Measurements from ENCODE around the gene SYVN1. TPM values are rescaled to one million over a fixed set of nuclear protein-coding genes. Genes with fewer than 3 reads are reported as not detected.

SYVN1 gene
- total RNA-seq, 2 experiments from 2014 or later: 20.6 to 26.8 TPM

DNA sequence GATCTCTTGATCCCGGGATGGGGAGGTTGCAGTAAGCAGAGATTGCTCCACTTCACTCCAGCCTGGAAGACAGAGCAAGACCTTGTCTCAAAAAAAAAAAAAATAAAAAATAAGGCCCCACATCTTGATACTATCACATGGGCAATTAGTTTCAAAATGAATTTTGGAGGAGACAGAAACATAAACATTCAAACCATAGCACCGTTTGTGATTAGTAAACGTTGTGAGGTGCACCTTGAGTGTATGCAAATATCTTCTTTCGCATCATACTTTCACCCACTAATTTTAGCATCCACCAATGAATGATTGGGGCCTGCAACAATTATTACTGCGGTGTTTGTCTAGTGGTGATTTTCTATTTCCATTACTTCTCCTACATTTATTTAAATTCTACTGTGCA is 24.7 kb upstream of the SYVN1 start:
- no peak for ATAC-seq
- TF ChIP-seq CTCF (IDR thresholded peaks at IDR 0.05): no peak
- no peaks in the 10 kb centered on the region for H3K4me1 Mint-ChIP-seq (ENCODE audit: low read depth)
- H3K9me3 Mint-ChIP-seq: no peaks in the 10 kb centered on the region
- CTCF ChIA-PET: interaction anchor here (1.3 kb wide), 1 partner anchor 66 kb away, joined by 3 read pairs; no protein-coding TSS in a partner anchor
- H3K4me3 Mint-ChIP-seq: no peak overlapping the region
- POLR2A ChIA-PET: no interaction called here
- H3K27me3 Mint-ChIP-seq: no peaks in the 10 kb centered on the region
- intact Hi-C loops (cut with micrococcal nuclease): no loop called here
- DNase-seq: no peak
- no peak overlapping the region for H3K27ac Mint-ChIP-seq
- H3K36me3 Mint-ChIP-seq (ENCODE audit: low read depth): no peaks in the 10 kb centered on the region

- DNase-seq (no peak), ATAC-seq (no peak)
- POLR2A ChIA-PET: interaction anchor here (1.2 kb wide), 1 partner anchor 22 kb away, joined by 3 read pairs; no protein-coding TSS in a partner anchor
- Mint-ChIP-seq H3K27ac (no peak overlapping the region), H3K9me3 (no peaks in the 10 kb centered on the region), H3K4me1 (ENCODE audit: low read depth) (no peaks in the 10 kb centered on the region), H3K4me3 (no peak overlapping the region), H3K36me3 (ENCODE audit: low read depth) (no peaks in the 10 kb centered on the region), H3K27me3 (no peaks in the 10 kb centered on the region)
- CTCF ChIA-PET: no interaction called here
- TF ChIP-seq CTCF (IDR thresholded peaks at IDR 0.05): no peak
- intact Hi-C loops (cut with micrococcal nuclease): no loop called here
These were observed 23.0 kb upstream of the SYVN1 start for GRCh38 chr11:65157336-65157735.

DNA sequence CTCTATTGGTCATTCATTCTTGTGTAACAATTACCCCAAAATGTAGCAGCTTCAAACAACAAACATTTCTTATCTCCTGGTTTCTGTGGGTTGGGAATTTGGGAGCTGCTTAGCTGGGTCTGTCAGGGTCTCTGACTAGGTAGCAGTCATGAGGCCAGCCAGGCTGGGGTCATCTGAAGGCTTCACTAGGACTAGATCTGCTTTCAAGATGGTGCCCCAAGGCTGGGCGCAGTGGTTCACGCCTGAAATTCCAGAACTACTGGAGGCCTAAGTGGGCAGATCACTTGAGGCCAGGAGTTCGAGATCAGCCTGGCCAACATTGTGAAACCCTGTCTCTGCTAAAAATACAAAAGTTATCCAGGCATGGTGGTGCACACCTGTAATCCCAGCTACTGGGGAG is 22.6 kb upstream of the SYVN1 start:
- Mint-ChIP-seq H3K27me3 (no peaks in the 10 kb centered on the region), H3K36me3 (ENCODE audit: low read depth) (no peaks in the 10 kb centered on the region), H3K4me1 (ENCODE audit: low read depth) (no peaks in the 10 kb centered on the region), H3K4me3 (no peak overlapping the region), H3K9me3 (no peaks in the 10 kb centered on the region), H3K27ac (no peak overlapping the region)
- no peak for TF ChIP-seq CTCF (IDR thresholded peaks at IDR 0.05)
- intact Hi-C loops (cut with micrococcal nuclease): no loop called here
- ChIA-PET CTCF (no interaction called here), POLR2A (interaction anchor here (1.2 kb wide), 1 partner anchor 21 kb away, joined by 3 read pairs; no protein-coding TSS in a partner anchor)
- ATAC-seq: no peak
- DNase-seq: no peak

DNA sequence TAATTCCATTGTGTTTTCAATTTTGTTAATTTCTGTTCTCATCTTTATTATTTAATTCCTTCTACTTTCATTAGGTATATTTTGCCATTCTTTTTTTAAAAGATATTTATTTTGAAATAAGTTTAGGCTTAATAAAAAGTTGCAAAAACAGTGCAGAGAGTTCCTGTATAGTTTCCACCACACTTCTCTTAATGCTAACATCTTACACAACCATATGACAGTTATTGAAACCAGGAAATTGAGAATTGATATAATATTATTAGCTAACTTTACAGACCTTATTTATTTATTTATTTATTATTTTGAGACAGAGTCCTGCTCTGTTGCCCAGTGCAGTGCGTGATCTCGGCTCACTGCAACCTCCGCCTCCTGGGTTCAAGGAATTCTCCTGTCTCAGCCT is 21.9 kb upstream of the SYVN1 start:
- intact Hi-C loops (cut with micrococcal nuclease): no loop called here

DNA sequence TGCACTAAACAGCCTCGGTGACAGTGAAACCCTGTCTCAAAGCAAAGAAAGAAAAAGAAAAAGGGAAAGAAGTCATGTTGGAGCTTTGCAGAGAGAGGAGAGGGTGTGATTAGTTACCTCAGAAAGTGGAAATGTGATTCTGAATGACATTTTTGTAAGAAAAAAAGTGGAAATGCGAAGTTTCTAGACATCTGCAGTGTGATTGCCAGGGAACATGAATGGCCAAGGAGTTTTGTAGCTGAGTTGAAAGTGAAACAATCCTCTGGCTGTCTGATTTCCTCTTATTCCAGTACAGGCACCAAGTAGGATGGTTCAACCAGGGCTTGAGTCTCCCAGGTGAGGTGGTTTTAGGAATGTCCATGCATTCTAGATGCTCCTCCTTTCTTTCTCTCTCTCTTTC is 17.8 kb upstream of the SYVN1 start:
- ATAC-seq: no peak
- H3K4me3 Mint-ChIP-seq: no peak overlapping the region
- no peak for TF ChIP-seq CTCF (IDR thresholded peaks at IDR 0.05)
- no peaks in the 10 kb centered on the region for H3K36me3 Mint-ChIP-seq (ENCODE audit: low read depth)
- H3K27ac Mint-ChIP-seq: no peak overlapping the region
- H3K4me1 Mint-ChIP-seq (ENCODE audit: low read depth): no peaks in the 10 kb centered on the region
- CTCF ChIA-PET: interaction anchor here (1.3 kb wide), 1 partner anchor 52 kb away, joined by 3 read pairs; no protein-coding TSS in a partner anchor
- H3K27me3 Mint-ChIP-seq: no peaks in the 10 kb centered on the region
- POLR2A ChIA-PET: no interaction called here
- intact Hi-C loops (cut with micrococcal nuclease): no loop called here
- no peaks in the 10 kb centered on the region for H3K9me3 Mint-ChIP-seq
- no peak for DNase-seq

More for the DNA sequence above, 21.9 kb upstream of the SYVN1 start:
- Mint-ChIP-seq H3K4me3 (no peak overlapping the region), H3K4me1 (ENCODE audit: low read depth) (no peaks in the 10 kb centered on the region), H3K27ac (no peak overlapping the region), H3K27me3 (no peaks in the 10 kb centered on the region), H3K36me3 (ENCODE audit: low read depth) (no peaks in the 10 kb centered on the region), H3K9me3 (no peaks in the 10 kb centered on the region)
- ChIA-PET CTCF (no interaction called here), POLR2A (interaction anchor here (1.2 kb wide), 1 partner anchor 21 kb away, joined by 3 read pairs; no protein-coding TSS in a partner anchor)
- ATAC-seq: no peak
- no peak for TF ChIP-seq CTCF (IDR thresholded peaks at IDR 0.05)
- no peak for DNase-seq
